HEK293T (cell line): ENCODE measurements around the gene UBD.

ENCODE experiments used
- CTCF ChIA-PET: fragments of 350-600 bp; formaldehyde crosslinking; extraction: SDS; loops from one replicate; lab custom pipeline; 2021; ENCODE audit warnings: antibody characterized with exemption, inconsistent platforms; lab: Yijun Ruan, JAX
- POLR2A ChIA-PET: fragments of 350-600 bp; formaldehyde crosslinking; extraction: SDS; loops from one replicate; lab custom pipeline; 2020; ENCODE audit warnings: antibody characterized with exemption, inconsistent platforms; lab: Yijun Ruan, JAX
- DNase-seq: peaks from one replicate; pipeline ENCODE4 v3.0.0; 2012; ENCODE audit warnings: mixed read lengths; ENCODE audit errors: extremely low spot score
- ARNT ChIP-seq: fragments of 450-650 bp; IDR thresholded peaks from 2 replicates; pipeline ENCODE4 v1.6.1; 2017; ENCODE audit warnings: mild to moderate bottlenecking
- BHLHE40 ChIP-seq: fragments of 450-650 bp; IDR thresholded peaks from 2 replicates; pipeline ENCODE4 v1.6.1; 2016; ENCODE audit warnings: mild to moderate bottlenecking, moderate library complexity, borderline replicate concordance
- CTBP1 ChIP-seq: fragments of 450-650 bp; IDR thresholded peaks from 2 replicates; pipeline ENCODE4 v1.6.1; 2016; ENCODE audit warnings: borderline replicate concordance
- ELF4 ChIP-seq: fragments of 450-650 bp; IDR thresholded peaks from 2 replicates; pipeline ENCODE4 v1.6.1; 2017; ENCODE audit warnings: antibody characterized with exemption
- FOXA1 ChIP-seq: fragments of 450-650 bp; IDR thresholded peaks from 2 replicates; pipeline ENCODE4 v1.6.1; 2016; ENCODE audit warnings: mild to moderate bottlenecking
- FOXK2 ChIP-seq: fragments of 450-650 bp; IDR thresholded peaks from 2 replicates; pipeline ENCODE4 v1.6.1; 2016; ENCODE audit warnings: mild to moderate bottlenecking
- FOXM1 ChIP-seq: fragments of 450-650 bp; IDR thresholded peaks from 2 replicates; pipeline ENCODE4 v1.6.1; 2017; ENCODE audit warnings: mild to moderate bottlenecking, borderline replicate concordance
- HDGF ChIP-seq: fragments of 450-650 bp; IDR thresholded peaks from 2 replicates; pipeline ENCODE4 v1.6.1; 2017; ENCODE audit warnings: antibody characterized with exemption, borderline replicate concordance
- L3MBTL2 ChIP-seq: fragments of 450-650 bp; conservative IDR thresholded peaks from 2 replicates; pipeline ENCODE4 v1.6.1; 2016; ENCODE audit warnings: mild to moderate bottlenecking
- LEF1 ChIP-seq: fragments of 450-650 bp; IDR thresholded peaks from 2 replicates; pipeline ENCODE4 v1.6.1; 2017; ENCODE audit warnings: mild to moderate bottlenecking, borderline replicate concordance
- NFRKB ChIP-seq: fragments of 450-650 bp; IDR thresholded peaks from 2 replicates; pipeline ENCODE4 v1.6.1; 2016; ENCODE audit warnings: mild to moderate bottlenecking, moderate library complexity
- SP1 ChIP-seq: fragments of 450-650 bp; IDR thresholded peaks from 2 replicates; pipeline ENCODE4 v1.6.1; 2017
- SUZ12 ChIP-seq: fragments of 450-650 bp; IDR thresholded peaks from 2 replicates; pipeline ENCODE4 v1.6.1; 2016; ENCODE audit warnings: mild to moderate bottlenecking
- TARDBP ChIP-seq: fragments of 450-650 bp; IDR thresholded peaks from 2 replicates; pipeline ENCODE4 v1.6.1; 2016
- ZNF384 ChIP-seq: fragments of 450-650 bp; IDR thresholded peaks from 2 replicates; pipeline ENCODE4 v1.6.1; 2016
- TF ChIP-seq, protein P1 (sequence below): fragments of 450-650 bp; IDR thresholded peaks from 2 replicates; pipeline ENCODE4 v1.6.1; 2016

Gene UBD

DNA sequence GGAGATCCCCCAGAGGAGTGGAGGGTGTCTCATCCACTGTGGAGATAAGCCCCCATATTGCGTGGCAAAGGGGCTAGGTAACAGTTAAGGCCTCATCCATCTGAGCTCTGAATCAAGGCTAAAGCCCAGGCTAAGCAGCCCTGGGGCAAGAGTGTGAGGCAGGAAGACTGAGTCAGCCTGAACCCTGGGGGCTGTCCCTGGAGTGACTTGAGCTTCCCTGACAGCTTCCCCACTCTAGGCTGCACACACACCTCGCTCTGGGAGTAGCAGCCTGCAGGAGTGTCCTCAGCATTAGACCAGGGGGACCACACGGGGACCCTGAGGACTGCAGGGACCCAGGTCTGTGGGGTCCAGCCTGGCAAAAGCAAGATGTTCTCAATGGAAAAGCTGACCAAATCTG, 27.9 kb downstream of the UBD start:
- POLR2A ChIA-PET = no interaction called here
- CTCF ChIA-PET = no interaction called here
- DNase-seq = no peak
- TF ChIP-seq SP1 = no peak
- no peak for TF ChIP-seq LEF1
- TF ChIP-seq, protein P1, sequence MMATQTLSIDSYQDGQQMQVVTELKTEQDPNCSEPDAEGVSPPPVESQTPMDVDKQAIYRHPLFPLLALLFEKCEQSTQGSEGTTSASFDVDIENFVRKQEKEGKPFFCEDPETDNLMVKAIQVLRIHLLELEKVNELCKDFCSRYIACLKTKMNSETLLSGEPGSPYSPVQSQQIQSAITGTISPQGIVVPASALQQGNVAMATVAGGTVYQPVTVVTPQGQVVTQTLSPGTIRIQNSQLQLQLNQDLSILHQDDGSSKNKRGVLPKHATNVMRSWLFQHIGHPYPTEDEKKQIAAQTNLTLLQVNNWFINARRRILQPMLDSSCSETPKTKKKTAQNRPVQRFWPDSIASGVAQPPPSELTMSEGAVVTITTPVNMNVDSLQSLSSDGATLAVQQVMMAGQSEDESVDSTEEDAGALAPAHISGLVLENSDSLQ = no peak
- no peak for TF ChIP-seq ELF4
- TF ChIP-seq FOXM1 = no peak
- TF ChIP-seq ZNF384 = no peak
- TF ChIP-seq TARDBP = no peak
- TF ChIP-seq FOXA1 = no peak
- no peak for TF ChIP-seq L3MBTL2
- no peak for TF ChIP-seq NFRKB
- TF ChIP-seq FOXK2 = no peak

DNA sequence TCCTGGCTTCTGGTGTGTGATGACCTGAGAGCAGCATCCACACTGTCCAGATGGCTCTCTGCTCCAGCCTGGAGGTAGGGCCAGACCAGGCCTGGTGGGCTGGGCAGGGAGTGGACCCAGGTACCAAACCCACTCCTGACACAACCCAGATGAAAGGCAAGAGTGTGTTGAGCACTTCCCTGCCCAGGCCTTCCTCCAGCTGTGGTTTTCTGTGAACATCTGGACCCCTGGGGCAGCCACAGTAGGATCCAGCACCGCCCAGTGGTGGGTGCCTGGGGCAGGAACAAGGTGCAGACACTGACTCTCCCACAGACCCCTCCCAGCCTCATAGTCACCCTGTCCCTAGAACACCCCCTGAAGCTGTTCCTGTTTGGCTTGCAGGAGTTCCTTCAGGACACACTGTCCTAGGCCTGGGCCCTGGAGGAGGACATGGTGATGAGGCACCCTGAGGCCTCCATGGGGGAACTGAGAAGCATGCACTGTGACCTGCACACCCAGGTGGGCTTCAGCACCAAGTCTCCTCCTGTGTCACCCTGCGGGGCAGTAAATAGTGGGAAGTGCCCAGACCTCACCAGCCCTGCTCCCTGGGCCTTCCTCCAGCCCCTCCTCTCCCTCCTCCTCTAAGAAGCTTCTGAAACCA, 28.7 kb downstream of the UBD start:
- TF ChIP-seq ZNF384 (no peak), ELF4 (no peak), CTBP1 (no peak), SUZ12 (no peak), FOXK2 (no peak), BHLHE40 (no peak), TARDBP (no peak), FOXM1 (no peak), ARNT (no peak), L3MBTL2 (no peak), FOXA1 (no peak), SP1 (no peak), LEF1 (no peak), HDGF (no peak), NFRKB (no peak)
- TF ChIP-seq, protein P1 = no peak
- ChIA-PET POLR2A (no interaction called here), CTCF (no interaction called here)
- DNase-seq = no peak

DNA sequence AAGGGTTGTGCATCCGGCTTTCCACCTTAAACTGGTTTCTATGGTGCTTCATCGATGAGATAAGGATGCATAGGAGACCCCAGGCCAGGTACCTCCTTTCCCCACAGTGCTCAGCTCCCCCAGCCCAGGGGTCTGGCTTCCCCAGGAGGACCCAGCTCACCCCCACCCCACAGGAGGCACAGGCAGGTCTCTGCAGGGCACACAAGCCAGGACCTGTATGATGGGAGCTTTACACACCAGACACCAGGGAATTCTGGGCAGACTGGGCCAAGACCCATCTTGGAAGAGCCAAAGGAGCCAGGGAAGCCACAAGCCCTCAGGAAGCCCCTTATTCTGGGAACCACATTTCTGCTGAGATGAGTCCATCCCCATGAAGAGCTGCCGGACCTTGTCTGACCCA, 29.6 kb downstream of the UBD start:
- POLR2A ChIA-PET = no interaction called here
- CTCF ChIA-PET = no interaction called here
- DNase-seq = no peak

DNA sequence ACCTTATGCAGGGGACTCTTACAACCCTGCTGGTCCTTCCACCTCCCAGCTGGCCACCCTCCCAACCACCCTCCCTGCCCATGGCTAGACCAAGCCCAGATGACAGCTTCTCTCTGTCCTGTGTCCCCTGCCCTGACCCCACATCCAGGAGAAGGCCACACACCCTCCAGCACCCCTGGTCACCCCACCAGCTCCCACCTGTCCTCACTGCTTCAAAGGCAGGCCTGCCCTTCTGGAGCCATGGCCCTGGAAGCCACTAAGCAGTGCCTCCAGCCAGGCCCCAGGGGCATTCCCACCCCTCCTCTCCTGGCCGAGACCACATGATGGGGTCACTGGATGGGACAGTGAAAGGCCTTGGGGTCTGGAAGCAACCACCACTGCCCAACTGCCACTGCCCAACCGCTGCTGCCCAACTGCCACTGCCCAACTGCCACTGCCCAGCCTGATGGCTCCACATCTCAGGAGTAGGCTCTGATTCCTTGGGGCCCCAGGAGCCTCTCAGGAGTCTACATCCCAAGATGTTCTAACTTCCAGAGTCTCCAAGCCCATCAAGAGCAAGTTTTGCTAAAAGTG, 30.5 kb downstream of the UBD start:
- no peak for TF ChIP-seq FOXM1
- TF ChIP-seq FOXA1 = no peak
- no peak for DNase-seq
- ChIA-PET CTCF (no interaction called here), POLR2A (no interaction called here)

More for the DNA sequence above, 29.6 kb downstream of the UBD start:
- no peak for TF ChIP-seq BHLHE40
- TF ChIP-seq, protein P1 = no peak
- no peak for TF ChIP-seq ZNF384
- TF ChIP-seq SUZ12 = no peak
- TF ChIP-seq ELF4 = no peak
- TF ChIP-seq NFRKB = no peak
- no peak for TF ChIP-seq FOXK2
- no peak for TF ChIP-seq FOXA1
- TF ChIP-seq L3MBTL2 = no peak
- no peak for TF ChIP-seq HDGF
- TF ChIP-seq SP1 = no peak
- no peak for TF ChIP-seq TARDBP
- TF ChIP-seq FOXM1 = no peak
- no peak for TF ChIP-seq LEF1
- TF ChIP-seq ARNT = no peak

DNA sequence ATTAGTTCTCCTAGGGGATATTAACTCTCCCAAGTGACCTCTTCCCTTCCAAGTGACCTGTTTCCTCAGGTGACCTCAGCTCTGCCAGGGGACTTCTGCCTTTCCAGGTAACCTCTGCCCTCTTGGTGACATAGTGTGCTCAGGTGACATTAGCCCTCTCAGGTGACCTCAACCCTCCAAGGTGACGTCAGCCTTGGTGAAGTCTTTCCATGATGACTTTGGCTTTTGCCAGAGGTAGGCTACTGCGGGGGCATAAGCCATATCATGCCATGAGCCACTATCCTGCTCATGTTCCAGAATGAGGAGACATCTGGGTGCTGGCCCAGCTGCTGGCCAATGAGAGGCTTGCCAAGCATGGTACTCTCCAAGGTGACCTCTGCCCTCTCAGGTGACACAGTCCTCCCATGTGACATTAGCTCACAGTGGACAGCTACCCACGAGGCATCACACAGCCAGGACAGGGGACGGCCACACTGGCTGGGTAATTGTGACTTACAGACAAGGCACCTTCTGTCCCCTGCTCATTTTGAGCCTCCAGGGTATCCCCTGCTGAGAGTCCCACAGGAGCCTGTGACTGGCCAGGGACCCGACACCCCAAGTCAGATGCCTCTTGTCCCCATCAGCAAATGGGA, 31.1 kb downstream of the UBD start:
- POLR2A ChIA-PET = no interaction called here
- CTCF ChIA-PET = no interaction called here
- DNase-seq = no peak

More for the DNA sequence above, 31.1 kb downstream of the UBD start:
- TF ChIP-seq, protein P1 = no peak
- TF ChIP-seq FOXK2 (no peak), TARDBP (no peak), ARNT (no peak), CTBP1 (no peak), L3MBTL2 (no peak), HDGF (no peak), FOXM1 (no peak)
